ENCODE data around the gene NAXE.

Gene NAXE

DNA sequence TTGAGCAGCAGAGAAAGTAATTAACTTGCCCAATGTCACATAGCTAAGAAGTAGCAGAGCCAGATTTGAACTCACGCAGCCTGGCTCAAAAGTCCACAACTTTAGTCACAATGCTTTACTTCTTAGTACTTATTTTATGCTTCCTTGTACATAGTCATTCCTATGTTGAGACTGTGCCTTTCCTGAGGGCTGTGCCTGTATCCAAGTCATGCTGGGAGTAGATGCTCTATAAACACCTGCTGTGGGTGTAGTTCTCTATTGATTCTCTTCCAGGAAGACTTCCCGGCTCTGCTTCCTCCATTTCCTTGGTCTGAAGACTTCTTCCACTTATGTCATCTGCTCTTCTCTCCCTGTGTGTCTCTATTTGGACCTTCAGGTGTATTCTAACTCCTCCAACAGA is 35.9 kb upstream of the NAXE start:
- Histone ChIP-seq H3K4me1 (no peaks in the 10 kb centered on the region), H3K36me3 (ENCODE audit: control insufficient read depth, insufficient read depth, low read length) (no peaks in the 10 kb centered on the region), H3K4me2 (ENCODE audit: low read length) (no peak overlapping the region), H3K9me3 (ENCODE audit: control insufficient read depth, low read length) (no peaks in the 10 kb centered on the region), H3K9ac (no peak overlapping the region), H2AFZ (no peak overlapping the region), H3K4me3 (ENCODE audit: low read depth, low read length) (no peak overlapping the region), H3K27ac (no peak overlapping the region), H3K79me2 (no peaks in the 10 kb centered on the region), H3K27me3 (ENCODE audit: control insufficient read depth, insufficient read depth, low read length) (no peaks in the 10 kb centered on the region)
- TF ChIP-seq CTCF (IDR thresholded peaks at IDR 0.05), result no peak

DNA sequence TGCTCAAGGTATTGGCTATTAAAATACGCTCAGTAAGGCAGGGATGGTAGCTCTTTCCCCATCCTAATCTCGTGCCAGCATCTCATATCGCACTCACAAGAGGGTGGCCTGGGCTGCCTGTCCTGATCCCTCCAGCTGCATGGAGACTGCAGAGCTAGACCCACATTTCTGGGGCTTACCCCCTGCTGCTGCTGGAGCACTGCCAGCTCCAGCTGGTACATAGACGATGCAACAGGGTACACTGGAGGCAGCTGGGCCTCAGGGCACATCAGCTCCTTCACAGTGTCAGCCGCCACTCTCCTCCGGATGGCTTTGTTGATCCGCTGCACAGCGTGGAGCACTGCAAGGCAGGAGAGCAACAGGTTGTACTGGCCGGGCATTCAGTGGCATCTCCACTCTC is 35.2 kb upstream of the NAXE start:
- Histone ChIP-seq H3K4me1 (no peaks in the 10 kb centered on the region), H3K27ac (no peak overlapping the region), H3K9ac (no peak overlapping the region), H3K36me3 (ENCODE audit: control insufficient read depth, insufficient read depth, low read length) (no peaks in the 10 kb centered on the region), H3K27me3 (ENCODE audit: control insufficient read depth, insufficient read depth, low read length) (no peaks in the 10 kb centered on the region), H2AFZ (no peak overlapping the region), H3K9me3 (ENCODE audit: control insufficient read depth, low read length) (no peaks in the 10 kb centered on the region), H3K4me2 (ENCODE audit: low read length) (no peak overlapping the region), H3K79me2 (no peaks in the 10 kb centered on the region), H3K4me3 (ENCODE audit: low read depth, low read length) (no peak overlapping the region)
- TF ChIP-seq CTCF (IDR thresholded peaks at IDR 0.05), result no peak

DNA sequence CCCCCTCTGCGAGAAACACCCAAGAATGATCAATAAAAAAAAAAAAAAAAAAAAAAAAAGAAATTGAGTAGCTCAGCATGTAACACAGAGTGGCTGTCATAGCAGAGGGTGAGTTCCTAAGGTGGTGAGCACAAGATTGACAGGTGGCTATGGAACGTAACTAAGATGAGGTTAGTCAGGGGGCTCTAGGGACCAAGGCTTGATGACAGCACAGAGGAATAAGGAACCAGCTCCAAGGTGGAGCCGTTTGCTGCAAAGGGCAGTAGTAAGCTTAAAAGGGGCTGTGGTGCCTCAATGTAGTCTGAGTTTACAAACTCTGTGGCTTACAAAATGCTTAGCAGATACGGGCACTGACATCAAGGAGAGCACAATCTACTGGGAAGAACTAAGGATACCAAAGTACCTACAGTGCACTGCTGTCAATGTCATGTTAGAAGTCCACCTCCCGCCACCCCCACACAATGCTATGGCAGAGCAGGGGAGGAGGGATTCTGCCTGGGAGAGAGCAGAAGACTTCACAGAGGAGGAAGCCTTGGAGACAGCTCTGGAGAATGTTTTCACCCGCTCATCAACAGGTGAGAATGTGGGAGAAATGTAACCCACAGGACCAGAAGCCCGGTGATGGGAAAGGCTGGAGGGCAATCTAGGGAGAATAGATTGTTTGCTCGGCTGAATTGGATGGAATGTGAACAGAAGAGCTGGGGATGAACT is 32.3 kb upstream of the NAXE start:
- Histone ChIP-seq H3K9ac (no peak overlapping the region), H3K9me3 (ENCODE audit: control insufficient read depth, low read length) (no peaks in the 10 kb centered on the region), H3K4me1 (no peaks in the 10 kb centered on the region), H3K79me2 (no peaks in the 10 kb centered on the region), H3K27ac (no peak overlapping the region), H3K4me3 (ENCODE audit: low read depth, low read length) (no peak overlapping the region), H3K4me2 (ENCODE audit: low read length) (no peak overlapping the region), H2AFZ (no peak overlapping the region), H3K36me3 (ENCODE audit: control insufficient read depth, insufficient read depth, low read length) (no peaks in the 10 kb centered on the region), H3K27me3 (ENCODE audit: control insufficient read depth, insufficient read depth, low read length) (no peaks in the 10 kb centered on the region)
- TF ChIP-seq CTCF (IDR thresholded peaks at IDR 0.05), result no peak

- Histone ChIP-seq H3K9ac (no peak overlapping the region), H3K4me3 (ENCODE audit: low read depth, low read length) (no peak overlapping the region), H3K4me1 (no peaks in the 10 kb centered on the region), H3K9me3 (ENCODE audit: control insufficient read depth, low read length) (no peaks in the 10 kb centered on the region), H3K79me2 (no peaks in the 10 kb centered on the region), H3K4me2 (ENCODE audit: low read length) (no peak overlapping the region), H3K27me3 (ENCODE audit: control insufficient read depth, insufficient read depth, low read length) (no peaks in the 10 kb centered on the region), H3K27ac (no peak overlapping the region), H3K36me3 (ENCODE audit: control insufficient read depth, insufficient read depth, low read length) (no peaks in the 10 kb centered on the region), H2AFZ (no peak overlapping the region)
- no peak for TF ChIP-seq CTCF (IDR thresholded peaks at IDR 0.05)
Observed at GRCh38 chr1:156559797-156560385, 31.7 kb upstream of the NAXE start.
